ENCODE measurements around the gene CALU.

DNA sequence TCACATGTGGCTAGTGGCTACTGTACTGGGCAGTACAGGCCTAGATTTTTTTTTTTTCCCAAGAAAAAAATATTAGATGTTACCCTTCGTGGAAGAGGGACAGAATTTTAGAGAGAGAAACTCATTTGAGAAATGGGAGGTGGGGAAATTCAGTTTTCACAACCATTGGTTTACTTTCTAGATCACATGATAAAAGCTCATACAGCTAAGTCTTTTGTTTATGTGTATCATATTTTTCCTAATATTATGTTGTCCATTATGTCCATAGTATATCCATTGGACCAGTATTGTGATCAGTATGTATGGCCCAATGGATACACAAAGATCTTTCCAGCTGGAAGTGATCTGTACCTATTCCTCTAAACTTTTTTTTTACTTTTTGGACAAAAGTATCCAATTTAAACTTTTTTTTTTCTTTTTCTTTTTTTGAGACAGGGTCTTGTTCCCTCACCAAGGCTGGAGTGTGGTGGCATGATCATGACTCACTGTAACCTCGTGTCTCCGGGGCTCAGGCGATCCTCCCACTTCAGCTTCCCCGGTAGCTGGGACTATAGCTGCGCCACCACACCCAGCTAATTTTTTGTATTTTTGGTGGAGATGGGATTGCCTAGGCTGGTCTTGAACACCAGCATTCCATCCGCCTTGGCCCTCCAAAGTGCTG, 4.1 kb downstream of the CALU start:
- TF ChIP-seq, protein P1, sequence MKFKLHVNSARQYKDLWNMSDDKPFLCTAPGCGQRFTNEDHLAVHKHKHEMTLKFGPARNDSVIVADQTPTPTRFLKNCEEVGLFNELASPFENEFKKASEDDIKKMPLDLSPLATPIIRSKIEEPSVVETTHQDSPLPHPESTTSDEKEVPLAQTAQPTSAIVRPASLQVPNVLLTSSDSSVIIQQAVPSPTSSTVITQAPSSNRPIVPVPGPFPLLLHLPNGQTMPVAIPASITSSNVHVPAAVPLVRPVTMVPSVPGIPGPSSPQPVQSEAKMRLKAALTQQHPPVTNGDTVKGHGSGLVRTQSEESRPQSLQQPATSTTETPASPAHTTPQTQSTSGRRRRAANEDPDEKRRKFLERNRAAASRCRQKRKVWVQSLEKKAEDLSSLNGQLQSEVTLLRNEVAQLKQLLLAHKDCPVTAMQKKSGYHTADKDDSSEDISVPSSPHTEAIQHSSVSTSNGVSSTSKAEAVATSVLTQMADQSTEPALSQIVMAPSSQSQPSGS (tag by site-specific recombination; IDR thresholded peaks at IDR 0.05; ENCODE audit: low read depth), result no peak
- TF ChIP-seq ZNF302 (tag by site-specific recombination; IDR thresholded peaks at IDR 0.05; ENCODE audit: low read depth) (no peak), SETDB1 (IDR thresholded peaks at IDR 0.05; ENCODE audit: insufficient read length, low read length) (no peak), ZBTB21 (tag by site-specific recombination; IDR thresholded peaks at IDR 0.05) (no peak), ZNF530 (tag by site-specific recombination; IDR thresholded peaks at IDR 0.05; ENCODE audit: low read depth) (no peak), ZNF596 (tag by site-specific recombination; IDR thresholded peaks at IDR 0.05) (no peak), ZNF76 (tag by site-specific recombination; IDR thresholded peaks at IDR 0.05; ENCODE audit: borderline replicate concordance, low read depth) (no peak)
- TF ChIP-seq, protein P2, sequence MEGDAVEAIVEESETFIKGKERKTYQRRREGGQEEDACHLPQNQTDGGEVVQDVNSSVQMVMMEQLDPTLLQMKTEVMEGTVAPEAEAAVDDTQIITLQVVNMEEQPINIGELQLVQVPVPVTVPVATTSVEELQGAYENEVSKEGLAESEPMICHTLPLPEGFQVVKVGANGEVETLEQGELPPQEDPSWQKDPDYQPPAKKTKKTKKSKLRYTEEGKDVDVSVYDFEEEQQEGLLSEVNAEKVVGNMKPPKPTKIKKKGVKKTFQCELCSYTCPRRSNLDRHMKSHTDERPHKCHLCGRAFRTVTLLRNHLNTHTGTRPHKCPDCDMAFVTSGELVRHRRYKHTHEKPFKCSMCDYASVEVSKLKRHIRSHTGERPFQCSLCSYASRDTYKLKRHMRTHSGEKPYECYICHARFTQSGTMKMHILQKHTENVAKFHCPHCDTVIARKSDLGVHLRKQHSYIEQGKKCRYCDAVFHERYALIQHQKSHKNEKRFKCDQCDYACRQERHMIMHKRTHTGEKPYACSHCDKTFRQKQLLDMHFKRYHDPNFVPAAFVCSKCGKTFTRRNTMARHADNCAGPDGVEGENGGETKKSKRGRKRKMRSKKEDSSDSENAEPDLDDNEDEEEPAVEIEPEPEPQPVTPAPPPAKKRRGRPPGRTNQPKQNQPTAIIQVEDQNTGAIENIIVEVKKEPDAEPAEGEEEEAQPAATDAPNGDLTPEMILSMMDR (tag by site-specific recombination; IDR thresholded peaks at IDR 0.05), result no peak
